Parathyroid adenoma (tissue), 2 donors: ENCODE data around the gene LINC00632.

Source experiments
- H2AFZ ChIP-seq: fragments of 300-600 bp; sonication (generic); one replicate; pipeline ENCODE4 v1.7.0; 2017; ENCODE audit warnings: antibody characterized with exemption, mild to moderate bottlenecking
- H3K27ac ChIP-seq: fragments of 300-600 bp; sonication (generic); one replicate; pipeline ENCODE4 v1.7.0; 2017
- H3K27me3 ChIP-seq: fragments of 300-600 bp; sonication (generic); one replicate; pipeline ENCODE4 v1.7.0; 2017; ENCODE audit warnings: low read length; ENCODE audit not compliant: control insufficient read depth, insufficient read depth
- H3K36me3 ChIP-seq: fragments of 300-600 bp; sonication (generic); one replicate; pipeline ENCODE4 v1.7.0; 2017; ENCODE audit warnings: low read length; ENCODE audit not compliant: control insufficient read depth, insufficient read depth
- H3K4me1 ChIP-seq: fragments of 300-600 bp; sonication (generic); one replicate; pipeline ENCODE4 v1.7.0; 2017; ENCODE audit warnings: control low read depth
- H3K4me2 ChIP-seq: fragments of 300-600 bp; sonication (generic); one replicate; pipeline ENCODE4 v1.7.0; 2017; ENCODE audit warnings: low read length
- H3K4me3 ChIP-seq: fragments of 300-600 bp; sonication (generic); one replicate; pipeline ENCODE4 v1.7.0; 2017; ENCODE audit warnings: low read depth, low read length
- H3K79me2 ChIP-seq: fragments of 300-600 bp; sonication (generic); one replicate; pipeline ENCODE4 v1.7.0; 2017; ENCODE audit warnings: control low read depth
- H3K9ac ChIP-seq: fragments of 300-600 bp; sonication (generic); one replicate; pipeline ENCODE4 v1.7.0; 2017; ENCODE audit warnings: mild to moderate bottlenecking
- H3K9me3 ChIP-seq: fragments of 300-600 bp; sonication (generic); one replicate; pipeline ENCODE4 v1.7.0; 2017; ENCODE audit warnings: low read length; ENCODE audit not compliant: control insufficient read depth
- TF ChIP-seq, protein P1 (sequence below): fragments of 300-600 bp; sonication (generic); IDR thresholded peaks from one replicate; pipeline ENCODE4 v1.7.0; 2017; ENCODE audit warnings: antibody characterized with exemption, mild to moderate bottlenecking
- donor health status: primary hyperparathyroidism.

Gene LINC00632

DNA sequence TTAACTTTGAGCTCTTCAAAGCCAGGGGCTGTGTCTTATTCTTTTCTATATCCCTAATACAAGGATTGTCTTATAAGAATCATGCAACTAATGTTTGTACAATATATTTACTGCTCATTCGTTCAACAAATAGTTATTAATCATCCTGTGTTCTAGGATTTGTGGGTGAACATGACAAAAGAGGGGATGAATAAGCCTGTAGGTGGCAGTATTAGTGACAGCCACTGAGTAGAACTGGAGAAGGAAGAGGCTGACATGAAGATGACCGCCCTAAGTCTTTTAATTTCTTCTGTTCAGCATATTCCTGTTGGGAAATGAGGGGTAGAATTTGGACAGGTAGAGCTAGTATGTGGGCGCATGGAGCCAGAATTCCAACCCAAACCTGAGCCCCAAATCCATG lies 11.9 kb upstream of the LINC00632 start:
- H2AFZ ChIP-seq = no peak overlapping the region
- no peak overlapping the region for H3K4me3 ChIP-seq
- TF ChIP-seq, protein P1, sequence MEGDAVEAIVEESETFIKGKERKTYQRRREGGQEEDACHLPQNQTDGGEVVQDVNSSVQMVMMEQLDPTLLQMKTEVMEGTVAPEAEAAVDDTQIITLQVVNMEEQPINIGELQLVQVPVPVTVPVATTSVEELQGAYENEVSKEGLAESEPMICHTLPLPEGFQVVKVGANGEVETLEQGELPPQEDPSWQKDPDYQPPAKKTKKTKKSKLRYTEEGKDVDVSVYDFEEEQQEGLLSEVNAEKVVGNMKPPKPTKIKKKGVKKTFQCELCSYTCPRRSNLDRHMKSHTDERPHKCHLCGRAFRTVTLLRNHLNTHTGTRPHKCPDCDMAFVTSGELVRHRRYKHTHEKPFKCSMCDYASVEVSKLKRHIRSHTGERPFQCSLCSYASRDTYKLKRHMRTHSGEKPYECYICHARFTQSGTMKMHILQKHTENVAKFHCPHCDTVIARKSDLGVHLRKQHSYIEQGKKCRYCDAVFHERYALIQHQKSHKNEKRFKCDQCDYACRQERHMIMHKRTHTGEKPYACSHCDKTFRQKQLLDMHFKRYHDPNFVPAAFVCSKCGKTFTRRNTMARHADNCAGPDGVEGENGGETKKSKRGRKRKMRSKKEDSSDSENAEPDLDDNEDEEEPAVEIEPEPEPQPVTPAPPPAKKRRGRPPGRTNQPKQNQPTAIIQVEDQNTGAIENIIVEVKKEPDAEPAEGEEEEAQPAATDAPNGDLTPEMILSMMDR = no peak
- no peak overlapping the region for H3K9ac ChIP-seq
- H3K4me1 ChIP-seq = no peaks in the 10 kb centered on the region
- no peak overlapping the region for H3K27ac ChIP-seq
- no peaks in the 10 kb centered on the region for H3K27me3 ChIP-seq
- H3K36me3 ChIP-seq = no peaks in the 10 kb centered on the region
- H3K79me2 ChIP-seq = no peaks in the 10 kb centered on the region
- H3K9me3 ChIP-seq = no peaks in the 10 kb centered on the region
- no peak overlapping the region for H3K4me2 ChIP-seq

DNA sequence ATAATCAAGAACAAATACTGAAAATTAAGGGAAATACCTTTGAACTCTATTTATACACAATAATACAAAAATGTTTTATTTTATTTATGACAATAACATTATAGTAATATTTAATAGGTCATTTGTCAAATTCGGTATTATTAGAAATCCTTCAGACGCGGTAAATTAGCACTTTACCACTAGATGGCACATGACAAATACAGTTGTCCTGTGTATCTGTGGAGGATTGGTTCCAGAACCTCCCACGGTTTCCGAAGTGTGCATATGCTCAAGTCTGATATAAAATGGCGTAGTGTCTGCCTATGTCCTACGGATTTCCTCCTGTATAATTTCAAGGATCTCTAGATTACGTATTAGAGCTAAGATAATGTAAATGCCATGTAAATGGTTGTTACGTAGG lies 8.1 kb upstream of the LINC00632 start:
- Histone ChIP-seq H3K4me2 (no peak overlapping the region), H3K9ac (no peak overlapping the region), H3K9me3 (no peaks in the 10 kb centered on the region), H3K4me1 (no peaks in the 10 kb centered on the region), H3K79me2 (no peaks in the 10 kb centered on the region), H3K27ac (no peak overlapping the region), H3K27me3 (no peaks in the 10 kb centered on the region), H2AFZ (no peak overlapping the region), H3K4me3 (no peak overlapping the region), H3K36me3 (no peaks in the 10 kb centered on the region)
- TF ChIP-seq, protein P1 = no peak

DNA sequence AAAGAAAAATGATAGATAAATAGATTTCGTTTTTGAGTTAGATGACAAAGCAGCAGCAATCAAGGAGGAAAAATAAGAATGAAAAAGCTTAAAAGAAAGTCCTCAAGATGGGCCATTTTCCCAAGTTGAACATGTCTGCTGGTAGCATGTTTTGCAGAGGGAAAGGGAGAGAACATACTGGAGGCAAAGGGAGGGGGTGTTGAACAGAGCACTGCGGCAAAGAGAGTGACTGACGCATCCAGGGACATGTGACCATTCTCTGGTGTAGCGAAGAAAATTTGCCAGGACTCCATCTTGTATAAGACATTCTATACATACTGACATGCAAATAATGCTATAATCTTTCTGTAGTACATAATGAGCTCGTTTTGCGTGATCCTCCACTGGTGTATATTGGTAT lies 1.2 kb downstream of the LINC00632 start:
- Histone ChIP-seq H3K4me3 (no peak overlapping the region), H3K9ac (no peak overlapping the region), H3K9me3 (no peaks in the 10 kb centered on the region), H3K27ac (no peak overlapping the region), H3K4me1 (no peaks in the 10 kb centered on the region), H3K27me3 (no peaks in the 10 kb centered on the region), H3K79me2 (no peaks in the 10 kb centered on the region), H3K36me3 (no peaks in the 10 kb centered on the region), H2AFZ (no peak overlapping the region), H3K4me2 (no peak overlapping the region)
- TF ChIP-seq, protein P1 = no peak

DNA sequence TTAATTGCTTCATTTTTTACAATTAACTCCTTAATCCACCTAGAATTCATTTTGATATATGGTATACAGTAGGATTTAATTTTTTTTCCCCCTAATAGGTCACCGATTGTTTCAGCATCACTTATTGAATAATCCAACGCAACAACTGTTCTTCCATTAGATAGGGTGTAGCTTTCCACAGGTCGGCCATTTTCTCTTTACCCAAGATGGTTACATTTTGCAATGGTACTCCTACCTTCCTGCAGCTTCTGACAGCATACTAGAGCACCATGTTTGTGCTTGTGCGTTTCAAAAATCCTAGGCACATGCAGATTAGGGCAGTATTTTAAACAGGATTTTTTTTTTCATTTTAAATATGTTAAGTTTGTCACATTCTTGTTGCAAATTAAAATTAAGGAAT lies 2.3 kb downstream of the LINC00632 start:
- no peak overlapping the region for H3K27ac ChIP-seq
- TF ChIP-seq, protein P1 = no peak
- no peaks in the 10 kb centered on the region for H3K27me3 ChIP-seq
- H3K4me1 ChIP-seq = no peaks in the 10 kb centered on the region
- no peaks in the 10 kb centered on the region for H3K36me3 ChIP-seq
- no peak overlapping the region for H3K9ac ChIP-seq
- H2AFZ ChIP-seq = no peak overlapping the region
- no peak overlapping the region for H3K4me3 ChIP-seq
- H3K79me2 ChIP-seq = no peaks in the 10 kb centered on the region
- no peak overlapping the region for H3K4me2 ChIP-seq
- no peaks in the 10 kb centered on the region for H3K9me3 ChIP-seq

DNA sequence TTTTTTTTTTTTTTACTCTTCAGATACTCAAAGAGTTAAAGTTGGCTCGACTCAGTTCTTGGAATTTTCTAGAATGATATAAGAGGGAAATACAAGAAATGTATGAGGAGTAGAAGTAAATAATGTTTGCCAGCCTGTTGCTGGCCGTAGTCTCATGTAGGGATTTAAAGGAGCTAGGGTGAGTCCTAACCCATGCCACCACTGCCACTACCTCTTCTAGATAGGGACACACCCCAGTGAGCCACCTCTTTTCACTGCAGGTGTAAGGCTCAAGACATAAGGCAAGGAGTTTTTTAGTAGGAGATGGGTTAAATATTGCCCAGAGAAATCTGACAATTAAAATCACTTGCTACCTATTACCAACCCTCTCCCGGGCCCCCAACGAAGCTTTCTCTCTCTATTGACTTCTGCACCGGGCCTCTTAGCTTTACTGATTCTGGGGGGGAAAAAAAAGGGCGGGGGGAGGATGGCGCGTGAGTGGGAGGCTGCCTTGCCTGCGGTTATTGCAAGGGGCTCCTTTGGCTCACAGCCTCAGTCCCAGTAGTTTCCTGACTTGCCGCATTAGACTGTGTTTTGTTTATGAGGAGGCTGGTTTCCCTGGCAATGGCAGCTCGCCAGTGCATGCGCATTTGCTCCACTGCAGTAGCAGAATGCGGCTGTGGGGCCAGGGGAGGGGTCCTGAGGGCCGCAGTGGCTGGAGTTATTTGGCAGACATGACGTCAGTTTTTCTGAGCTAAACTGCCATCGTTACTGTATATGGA lies 3.0 kb downstream of the LINC00632 start:
- no peak overlapping the region for H3K27ac ChIP-seq
- H3K4me2 ChIP-seq = peak overlapping the region; percentile 47
- no peaks in the 10 kb centered on the region for H3K27me3 ChIP-seq
- H3K4me3 ChIP-seq = peak overlapping the region; percentile 11
- H3K9ac ChIP-seq = no peak overlapping the region
- no peak overlapping the region for H2AFZ ChIP-seq
- H3K79me2 ChIP-seq = no peaks in the 10 kb centered on the region
- H3K9me3 ChIP-seq = no peaks in the 10 kb centered on the region
- TF ChIP-seq, protein P1 = no peak
- no peaks in the 10 kb centered on the region for H3K4me1 ChIP-seq
- H3K36me3 ChIP-seq = no peaks in the 10 kb centered on the region
